Upper lobe of right lung (tissue), 1 donor: ENCODE results near the gene GBA2. TPM values are rescaled to one million over a fixed set of nuclear protein-coding genes. Genes with fewer than 3 reads are reported as not detected.

ENCODE experiments used
- ATAC-seq: fragments of 200-7000 bp; cut with Tn5 transposase; one replicate; pipeline ENCODE4 v1.9.1; 2020; ENCODE audit warnings: mild to moderate bottlenecking, moderate library complexity
- DNase-seq: peaks from one replicate; pipeline ENCODE4 v3.0.0-alpha.2; 2020
- H3K27ac ChIP-seq: fragments of 200-600 bp; one replicate; pipeline ENCODE4 v1.8.0; 2022
- H3K27me3 ChIP-seq: fragments of 200-600 bp; one replicate; pipeline ENCODE4 v1.8.0; 2022; ENCODE audit warnings: mild to moderate bottlenecking
- H3K36me3 ChIP-seq: fragments of 200-600 bp; one replicate; pipeline ENCODE4 v1.8.0; 2022
- H3K4me1 ChIP-seq: fragments of 200-600 bp; one replicate; pipeline ENCODE4 v1.8.0; 2022
- H3K4me3 ChIP-seq: fragments of 200-600 bp; one replicate; pipeline ENCODE4 v1.8.0; 2022; ENCODE audit warnings: mild to moderate bottlenecking
- H3K9me3 ChIP-seq: fragments of 200-600 bp; one replicate; pipeline ENCODE4 v1.8.0; 2022
- CTCF ChIP-seq: fragments of 200-600 bp; IDR thresholded peaks from one replicate; pipeline ENCODE4 v1.8.0; 2022; ENCODE audit warnings: antibody characterized with exemption
- intact Hi-C: fragments of 100-400 bp; cut with DNase I; formaldehyde crosslinking; loops from one replicate; pipeline ENCODE4 v1.11.0; 2022
- total RNA-seq: library from RNA; stranded (reverse); fragmentation: NEBNext Ultra II Directional; extraction: Animal tissue kit (Norgen Biotek cat#: 25700); gene quantifications from one replicate; pipeline ENCODE4 v1.2.1, GENCODE V29; 2021
- donor health status: DM: no; HTN: yes; CAD: no; lungs with severe emphysema.

GBA2 gene
- total RNA-seq, 1 donor from 2014 or later: 99.1 TPM

GRCh38 chr9:35713578-35713977, 35.5 kb downstream of the GBA2 start:
- Histone ChIP-seq H3K27ac (no peak overlapping the region), H3K4me3 (no peak overlapping the region), H3K9me3 (no peaks in the 10 kb centered on the region), H3K36me3 (peaks cover 100% of the 10 kb centered on the region), H3K27me3 (no peaks in the 10 kb centered on the region), H3K4me1 (no peaks in the 10 kb centered on the region)
- no peak for ATAC-seq
- DNase-seq: no peak
- intact Hi-C loops: no loop called here
- TF ChIP-seq CTCF: no peak

GRCh38 chr9:35712762-35713400, 36.1 kb downstream of the GBA2 start:
- DNase-seq: no peak

GRCh38 chr9:35711501-35712428, 37.3 kb downstream of the GBA2 start:
- H3K9me3 ChIP-seq: no peaks in the 10 kb centered on the region
- DNase-seq: no peak
- H3K27ac ChIP-seq: no peak overlapping the region
- no peak for TF ChIP-seq CTCF
- H3K27me3 ChIP-seq: no peaks in the 10 kb centered on the region
- H3K36me3 ChIP-seq: peaks cover 100% of the 10 kb centered on the region
- intact Hi-C loops: no loop called here
- H3K4me3 ChIP-seq: no peak overlapping the region
- H3K4me1 ChIP-seq: no peaks in the 10 kb centered on the region
- no peak for ATAC-seq

More at GRCh38 chr9:35712762-35713400, 36.1 kb downstream of the GBA2 start:
- Histone ChIP-seq H3K36me3 (peaks cover 100% of the 10 kb centered on the region), H3K27me3 (no peaks in the 10 kb centered on the region), H3K4me3 (no peak overlapping the region), H3K27ac (no peak overlapping the region), H3K9me3 (no peaks in the 10 kb centered on the region), H3K4me1 (no peaks in the 10 kb centered on the region)
- no peak for TF ChIP-seq CTCF
- ATAC-seq: no peak
- intact Hi-C loops: no loop called here

GRCh38 chr9:35710818-35711500, 38.1 kb downstream of the GBA2 start:
- H3K36me3 ChIP-seq: peaks cover 100% of the 10 kb centered on the region
- DNase-seq (no peak), ATAC-seq (no peak)
- no peak overlapping the region for H3K27ac ChIP-seq
- no peaks in the 10 kb centered on the region for H3K27me3 ChIP-seq
- intact Hi-C loops: no loop called here
- H3K9me3 ChIP-seq: no peaks in the 10 kb centered on the region
- H3K4me1 ChIP-seq: no peaks in the 10 kb centered on the region
- TF ChIP-seq CTCF: no peak
- no peak overlapping the region for H3K4me3 ChIP-seq

- TF ChIP-seq CTCF: no peak
- ATAC-seq (no peak), DNase-seq (no peak)
- H3K4me1 ChIP-seq: no peaks in the 10 kb centered on the region
- peaks cover 100% of the 10 kb centered on the region for H3K36me3 ChIP-seq
- intact Hi-C loops: no loop called here
- H3K4me3 ChIP-seq: no peak overlapping the region
- H3K27ac ChIP-seq: no peak overlapping the region
- H3K27me3 ChIP-seq: no peaks in the 10 kb centered on the region
- no peaks in the 10 kb centered on the region for H3K9me3 ChIP-seq
Observed at GRCh38 chr9:35708146-35708545, 40.9 kb downstream of the GBA2 start.
